SK-N-SH (cell line): ENCODE measurements around the gene ZNF148. TPM values are rescaled to one million over a fixed set of nuclear protein-coding genes. Genes with fewer than 3 reads are reported as not detected.

Source experiments
- CTCF ChIA-PET: fragments of 300-600, 350-600 bp; formaldehyde crosslinking; extraction: SDS; loops from one replicate; lab custom pipeline; 2021; lab: Yijun Ruan, JAX
- POLR2A ChIA-PET: fragments of 350-600 bp; sonication (Branson Sonifier 250); formaldehyde crosslinking; extraction: SDS; loops from one replicate; lab custom pipeline; 2020; ENCODE audit warnings: antibody characterized with exemption, inconsistent platforms; lab: Yijun Ruan, JAX
- DNase-seq: peaks from one replicate; pipeline ENCODE4 v3.0.0; 2012
- H2AFZ ChIP-seq: fragments of 200-600 bp; sonication (generic); 2 replicates; pipeline ENCODE4 v1.8.1; 2016; ENCODE audit warnings: antibody characterized with exemption, mild to moderate bottlenecking, low read depth
- H3F3A ChIP-seq: fragments of 200-600 bp; sonication (generic); replicated peaks from 2 replicates; pipeline ENCODE3; 2016; ENCODE audit warnings: antibody characterized with exemption, mild to moderate bottlenecking; ENCODE audit not compliant: insufficient read depth
- H3K27ac ChIP-seq, 2 experiments: fragments of 200-500 bp in 1 of 2; fragments of 200-600 bp in 1 of 2; sonication (Bioruptor generic) in 1 of 2; sonication (generic), shearing (Covaris generic) in 1 of 2; 2 replicates each; pipeline versions ENCODE4 v1.5.1 to v1.6.1; 2014 to 2016; ENCODE audit warnings: low read depth in 2 of 2, inconsistent platforms in 1 of 2, low read length in 1 of 2, mild to moderate bottlenecking in 1 of 2, mixed read lengths in 1 of 2
- H3K27me3 ChIP-seq: fragments of 200-600 bp; sonication (generic), shearing (Covaris generic); 2 replicates; pipeline ENCODE4 v1.6.1; 2016; ENCODE audit warnings: mixed run types; ENCODE audit not compliant: insufficient read depth
- H3K36me3 ChIP-seq, 2 experiments: fragments of 200-500 bp in 1 of 2; fragments of 200-600 bp in 1 of 2; sonication (Bioruptor generic) in 1 of 2; sonication (generic) in 1 of 2; replicated peaks in 1 of 2; 2 replicates each; pipeline versions ENCODE3 to v1.5.1; 2014 to 2016; ENCODE audit warnings: low read length in 1 of 2, mild to moderate bottlenecking in 1 of 2; ENCODE audit not compliant: insufficient read depth in 2 of 2, control insufficient read depth in 1 of 2
- H3K4me1 ChIP-seq, 2 experiments: fragments of 200-500 bp in 1 of 2; fragments of 200-600 bp in 1 of 2; sonication (Bioruptor generic) in 1 of 2; sonication (generic), shearing (Covaris generic) in 1 of 2; 2 replicates each; pipeline versions ENCODE4 v1.5.1 to v1.6.1; 2014 to 2016; ENCODE audit warnings: low read depth in 1 of 2, low read length in 1 of 2, mixed run types in 1 of 2; ENCODE audit not compliant: insufficient read depth in 2 of 2, control insufficient read depth in 1 of 2
- H3K4me2 ChIP-seq: fragments of 200-600 bp; sonication (generic), shearing (Covaris generic); 2 replicates; pipeline ENCODE4 v1.6.1; 2017; ENCODE audit warnings: mixed run types
- H3K4me3 ChIP-seq, 2 experiments: fragments of 200-500 bp in 1 of 2; fragments of 200-600 bp in 1 of 2; sonication (Bioruptor generic) in 1 of 2; sonication (generic), shearing (Covaris generic) in 1 of 2; 2 replicates each; pipeline versions ENCODE4 v1.5.1 to v1.8.1; 2014 to 2016; ENCODE audit warnings: low read depth in 2 of 2, inconsistent platforms in 1 of 2, low read length in 1 of 2, mild to moderate bottlenecking in 1 of 2, mixed read lengths in 1 of 2, moderate library complexity in 1 of 2
- H3K79me2 ChIP-seq: fragments of 200-600 bp; sonication (generic); 2 replicates; pipeline ENCODE4 v1.8.1; 2017; ENCODE audit warnings: mild to moderate bottlenecking; ENCODE audit not compliant: insufficient read depth
- H3K9ac ChIP-seq: fragments of 200-600 bp; sonication (generic); 2 replicates; pipeline ENCODE4 v1.6.1; 2017; ENCODE audit warnings: mixed run types
- H3K9me2 ChIP-seq: fragments of 200-600 bp; sonication (generic); 2 replicates; pipeline ENCODE4 v1.6.1; 2017; ENCODE audit warnings: mixed run types
- H3K9me3 ChIP-seq: fragments of 200-600 bp; sonication (generic); 2 replicates; pipeline ENCODE4 v1.6.1; 2017; ENCODE audit warnings: mixed run types, mild to moderate bottlenecking, moderate library complexity
- H4K20me1 ChIP-seq: fragments of 200-600 bp; sonication (generic); 2 replicates; pipeline ENCODE4 v1.6.1; 2017; ENCODE audit warnings: mild to moderate bottlenecking, mixed run types; ENCODE audit not compliant: insufficient read depth
- CHD2 ChIP-seq: fragments of 150-350 bp; IDR thresholded peaks from 2 replicates; pipeline ENCODE4 v1.6.1; 2018; ENCODE audit warnings: low read length; ENCODE audit not compliant: partially characterized antibody
- EZH2phosphoT487 ChIP-seq: fragments of 200-600 bp; sonication (generic); IDR thresholded peaks from 2 replicates; pipeline ENCODE4 v1.6.1; 2017; ENCODE audit warnings: low read depth, mixed run types, mild to moderate bottlenecking, antibody characterized with exemption, moderate library complexity, borderline replicate concordance
- FOXJ3 ChIP-seq: sonication (generic); formaldehyde crosslinking; IDR thresholded peaks from 2 replicates; pipeline ENCODE4 v1.5.1; 2020; ENCODE audit warnings: mild to moderate bottlenecking, missing genetic modification reagents
- FOXM1 ChIP-seq: IDR thresholded peaks from 2 replicates; pipeline ENCODE4 v1.4.0; 2012; ENCODE audit warnings: low read depth, mild to moderate bottlenecking
- GABPA ChIP-seq: IDR thresholded peaks from 2 replicates; pipeline ENCODE4 v1.4.0; 2012; ENCODE audit warnings: low read depth, mild to moderate bottlenecking
- MEF2A ChIP-seq: IDR thresholded peaks from 2 replicates; pipeline ENCODE4 v1.4.0; 2012; ENCODE audit warnings: low read depth, borderline replicate concordance
- NRF1 ChIP-seq: IDR thresholded peaks from 2 replicates; pipeline ENCODE4 v1.6.1; 2012; ENCODE audit warnings: low read depth, mild to moderate bottlenecking, low read length
- RFX5 ChIP-seq: IDR thresholded peaks from 2 replicates; pipeline ENCODE4 v1.6.1; 2012; ENCODE audit warnings: mild to moderate bottlenecking, improper control_type of control experiment, low read length
- RXRA ChIP-seq: IDR thresholded peaks from 2 replicates; pipeline ENCODE4 v1.4.0; 2012; ENCODE audit warnings: low read depth, mild to moderate bottlenecking, borderline replicate concordance
- TAF1 ChIP-seq: IDR thresholded peaks from 2 replicates; pipeline ENCODE4 v1.6.1; 2012; ENCODE audit warnings: low read depth, mild to moderate bottlenecking, low read length, moderate library complexity, borderline replicate concordance
- TCF12 ChIP-seq: IDR thresholded peaks from 2 replicates; pipeline ENCODE4 v1.4.0; 2012
- WGBS: methylation state at CpG from one replicate; pipeline ENCODE4 v1.1.6; 2017; ENCODE audit warnings: low lambda C conversion rate; 5-methylcytosine and 5-hydroxymethylcytosine counted together
- polyA plus RNA-seq, 3 experiments: library from polyadenylated mRNA; depleted of rRNA; stranded (reverse); fragments of >200 nt; gene quantifications; 2 replicates each; pipeline ENCODE4 v1.2.3, GENCODE V29; 2012
- TF ChIP-seq, protein P1 (sequence below): IDR thresholded peaks from 2 replicates; pipeline ENCODE4 v1.4.0; 2012; ENCODE audit warnings: low read depth, borderline replicate concordance
- TF ChIP-seq, protein P2 (sequence below): IDR thresholded peaks from 2 replicates; pipeline ENCODE4; 2012
- TF ChIP-seq, protein P3 (sequence below): fragments of 150-350 bp; IDR thresholded peaks from 2 replicates; pipeline ENCODE4 v1.6.1; 2016; ENCODE audit warnings: mild to moderate bottlenecking, low read depth, low read length
- TF ChIP-seq, protein P4 (sequence below): IDR thresholded peaks from 2 replicates; pipeline ENCODE4 v1.4.0; 2012; ENCODE audit warnings: low read depth, borderline replicate concordance
- TF ChIP-seq, protein P5 (sequence below): IDR thresholded peaks from 2 replicates; pipeline ENCODE4 v1.4.0; 2012; ENCODE audit warnings: low read depth

ZNF148 gene
- polyA plus RNA-seq, 1 of the 3 experiments (the other 2 are of a cell fraction): 5.1 TPM

DNA sequence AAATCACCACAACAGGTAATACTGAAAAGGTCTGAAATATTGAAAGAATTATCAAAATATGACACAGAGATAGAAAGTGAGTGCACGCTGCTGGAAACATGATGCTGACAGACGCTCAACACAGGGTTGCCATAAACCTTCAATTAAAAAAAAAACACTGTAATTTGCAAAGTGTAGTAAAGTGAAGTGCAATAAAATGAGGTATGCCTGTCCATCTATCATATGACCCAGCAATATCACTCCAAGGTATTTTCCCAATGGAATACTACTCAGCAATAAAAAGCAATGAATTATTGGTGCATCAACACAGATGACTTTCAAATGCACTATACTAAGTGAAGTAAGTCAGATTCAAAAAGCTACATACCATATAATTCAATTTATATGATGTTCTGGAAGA lies 115.0 kb downstream of the ZNF148 start (continued):
- TF ChIP-seq, protein P1, sequence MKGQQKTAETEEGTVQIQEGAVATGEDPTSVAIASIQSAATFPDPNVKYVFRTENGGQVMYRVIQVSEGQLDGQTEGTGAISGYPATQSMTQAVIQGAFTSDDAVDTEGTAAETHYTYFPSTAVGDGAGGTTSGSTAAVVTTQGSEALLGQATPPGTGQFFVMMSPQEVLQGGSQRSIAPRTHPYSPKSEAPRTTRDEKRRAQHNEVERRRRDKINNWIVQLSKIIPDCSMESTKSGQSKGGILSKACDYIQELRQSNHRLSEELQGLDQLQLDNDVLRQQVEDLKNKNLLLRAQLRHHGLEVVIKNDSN: no peak
- TF ChIP-seq TAF1 (no peak), FOXM1 (no peak), EZH2phosphoT487 (no peak), TCF12 (no peak), RFX5 (no peak)

DNA sequence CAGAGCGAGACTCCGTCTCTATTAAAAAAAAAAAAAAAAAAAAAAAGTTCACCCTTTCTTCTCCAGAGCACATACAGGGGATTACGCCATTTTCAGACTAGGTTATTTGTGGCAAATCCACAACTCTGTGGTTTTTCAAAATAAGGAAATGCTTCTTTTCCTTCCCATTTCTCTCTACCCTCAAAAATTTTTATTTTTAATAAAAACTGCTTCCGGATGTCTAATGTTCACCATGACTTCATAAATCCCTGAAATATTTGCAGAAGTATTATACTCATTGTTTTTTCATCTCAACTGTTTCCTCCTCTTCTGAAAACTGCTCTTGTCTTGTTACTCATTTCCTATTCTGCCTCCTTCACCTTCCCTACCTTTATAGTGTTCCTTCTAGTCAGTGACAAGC lies 117.6 kb downstream of the ZNF148 start:
- ChIA-PET POLR2A (no interaction called here), CTCF (no interaction called here)
- Histone ChIP-seq H2AFZ (no peak overlapping the region), H3K4me1 (no peaks in the 10 kb centered on the region; a peak in 1 of 4 replicates), H3K27ac (no peak overlapping the region), H3F3A (no peaks in the 10 kb centered on the region), H4K20me1 (no peaks in the 10 kb centered on the region), H3K9ac (no peak overlapping the region), H3K36me3 (peaks cover 0 to 67% of the 10 kb centered on the region in 2 experiments), H3K4me2 (no peak overlapping the region), H3K4me3 (no peak overlapping the region), H3K27me3 (no peaks in the 10 kb centered on the region), H3K9me2 (no peaks in the 10 kb centered on the region), H3K9me3 (peaks cover 8% of the 10 kb centered on the region; the same call in 1 of the 2 replicates), H3K79me2 (no peaks in the 10 kb centered on the region)
- no peak for TF ChIP-seq FOXJ3 (CRISPR knock-in tag)
- TF ChIP-seq CHD2: no peak
- no peak for TF ChIP-seq GABPA
- TF ChIP-seq NRF1: no peak
- WGBS: 99% methylated on average over 4 of the region's 4 CpGs
- no peak for DNase-seq

DNA sequence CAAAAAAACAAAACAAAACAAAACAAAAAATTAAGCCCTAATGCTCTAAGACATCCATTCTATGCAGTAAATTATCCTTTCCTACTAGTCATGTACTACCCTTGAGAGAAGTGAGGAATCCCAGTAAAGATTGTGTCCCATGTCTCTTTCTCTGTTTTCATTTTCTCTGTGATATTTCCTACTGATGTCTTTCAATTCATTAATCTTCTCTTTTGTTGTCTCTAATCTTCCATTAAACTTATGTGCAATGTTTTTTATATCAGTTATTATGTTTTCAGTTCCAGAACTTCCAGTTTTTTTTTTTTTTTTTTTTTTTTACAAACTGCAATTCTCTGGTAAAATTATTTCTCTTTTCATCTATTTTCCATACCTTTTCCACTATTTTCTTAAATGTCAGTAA lies 118.5 kb downstream of the ZNF148 start:
- no peak overlapping the region for H3K27ac ChIP-seq
- no peaks in the 10 kb centered on the region for H3K4me1 ChIP-seq
- H2AFZ ChIP-seq: no peak overlapping the region
- TF ChIP-seq, protein P2, sequence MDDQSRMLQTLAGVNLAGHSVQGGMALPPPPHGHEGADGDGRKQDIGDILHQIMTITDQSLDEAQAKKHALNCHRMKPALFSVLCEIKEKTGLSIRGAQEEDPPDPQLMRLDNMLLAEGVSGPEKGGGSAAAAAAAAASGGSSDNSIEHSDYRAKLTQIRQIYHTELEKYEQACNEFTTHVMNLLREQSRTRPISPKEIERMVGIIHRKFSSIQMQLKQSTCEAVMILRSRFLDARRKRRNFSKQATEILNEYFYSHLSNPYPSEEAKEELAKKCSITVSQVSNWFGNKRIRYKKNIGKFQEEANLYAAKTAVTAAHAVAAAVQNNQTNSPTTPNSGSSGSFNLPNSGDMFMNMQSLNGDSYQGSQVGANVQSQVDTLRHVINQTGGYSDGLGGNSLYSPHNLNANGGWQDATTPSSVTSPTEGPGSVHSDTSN: no peak
- TF ChIP-seq NRF1 (no peak), RXRA (no peak), EZH2phosphoT487 (no peak), MEF2A (no peak), FOXJ3 (CRISPR knock-in tag) (no peak)
- TF ChIP-seq, protein P3, sequence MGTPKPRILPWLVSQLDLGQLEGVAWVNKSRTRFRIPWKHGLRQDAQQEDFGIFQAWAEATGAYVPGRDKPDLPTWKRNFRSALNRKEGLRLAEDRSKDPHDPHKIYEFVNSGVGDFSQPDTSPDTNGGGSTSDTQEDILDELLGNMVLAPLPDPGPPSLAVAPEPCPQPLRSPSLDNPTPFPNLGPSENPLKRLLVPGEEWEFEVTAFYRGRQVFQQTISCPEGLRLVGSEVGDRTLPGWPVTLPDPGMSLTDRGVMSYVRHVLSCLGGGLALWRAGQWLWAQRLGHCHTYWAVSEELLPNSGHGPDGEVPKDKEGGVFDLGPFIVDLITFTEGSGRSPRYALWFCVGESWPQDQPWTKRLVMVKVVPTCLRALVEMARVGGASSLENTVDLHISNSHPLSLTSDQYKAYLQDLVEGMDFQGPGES: no peak
- TF ChIP-seq, protein P4, sequence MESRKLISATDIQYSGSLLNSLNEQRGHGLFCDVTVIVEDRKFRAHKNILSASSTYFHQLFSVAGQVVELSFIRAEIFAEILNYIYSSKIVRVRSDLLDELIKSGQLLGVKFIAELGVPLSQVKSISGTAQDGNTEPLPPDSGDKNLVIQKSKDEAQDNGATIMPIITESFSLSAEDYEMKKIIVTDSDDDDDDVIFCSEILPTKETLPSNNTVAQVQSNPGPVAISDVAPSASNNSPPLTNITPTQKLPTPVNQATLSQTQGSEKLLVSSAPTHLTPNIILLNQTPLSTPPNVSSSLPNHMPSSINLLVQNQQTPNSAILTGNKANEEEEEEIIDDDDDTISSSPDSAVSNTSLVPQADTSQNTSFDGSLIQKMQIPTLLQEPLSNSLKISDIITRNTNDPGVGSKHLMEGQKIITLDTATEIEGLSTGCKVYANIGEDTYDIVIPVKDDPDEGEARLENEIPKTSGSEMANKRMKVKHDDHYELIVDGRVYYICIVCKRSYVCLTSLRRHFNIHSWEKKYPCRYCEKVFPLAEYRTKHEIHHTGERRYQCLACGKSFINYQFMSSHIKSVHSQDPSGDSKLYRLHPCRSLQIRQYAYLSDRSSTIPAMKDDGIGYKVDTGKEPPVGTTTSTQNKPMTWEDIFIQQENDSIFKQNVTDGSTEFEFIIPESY: no peak
- TF ChIP-seq, protein P1: no peak
- TF ChIP-seq, protein P5, sequence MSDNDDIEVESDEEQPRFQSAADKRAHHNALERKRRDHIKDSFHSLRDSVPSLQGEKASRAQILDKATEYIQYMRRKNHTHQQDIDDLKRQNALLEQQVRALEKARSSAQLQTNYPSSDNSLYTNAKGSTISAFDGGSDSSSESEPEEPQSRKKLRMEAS: no peak
- DNase-seq: no peak
- H3K9me3 ChIP-seq: peaks cover 8% of the 10 kb centered on the region; the same call in 1 of the 2 replicates
- H3K9ac ChIP-seq: no peak overlapping the region
- H3K4me3 ChIP-seq: no peak overlapping the region
- CTCF ChIA-PET: no interaction called here
- H3F3A ChIP-seq: no peaks in the 10 kb centered on the region
- H3K4me2 ChIP-seq: no peak overlapping the region
- H3K27me3 ChIP-seq: no peaks in the 10 kb centered on the region
- no peaks in the 10 kb centered on the region for H3K79me2 ChIP-seq
- H3K36me3 ChIP-seq: peaks cover 0 to 73% of the 10 kb centered on the region in 2 experiments
- no peaks in the 10 kb centered on the region for H4K20me1 ChIP-seq
- POLR2A ChIA-PET: no interaction called here
- no peaks in the 10 kb centered on the region for H3K9me2 ChIP-seq
